ENCODE results near the gene CALML6.

DNA sequence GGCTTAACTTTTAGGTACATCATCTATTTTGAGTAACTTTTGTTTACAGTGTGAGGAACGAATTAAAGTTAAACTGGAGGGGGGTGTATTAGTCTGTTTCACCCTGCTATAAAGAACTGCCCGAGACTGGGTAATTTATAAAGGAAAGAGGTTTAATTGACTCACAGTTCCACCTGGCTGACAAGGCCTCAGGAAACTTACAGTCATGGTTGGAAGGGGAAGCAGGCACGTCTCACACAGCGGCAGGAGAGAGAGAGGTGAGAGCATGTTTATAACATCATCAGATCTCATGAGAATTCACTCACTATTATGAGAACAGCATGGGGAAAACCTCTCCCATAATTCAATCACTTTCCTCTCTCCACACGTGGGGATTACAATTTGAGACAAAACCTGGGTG lies 35.9 kb downstream of the CALML6 start:
- TF ChIP-seq POLR2A (IDR thresholded peaks at IDR 0.05) (no peak), EP300 (IDR thresholded peaks at IDR 0.05) (no peak)
- TF ChIP-seq, protein P1, sequence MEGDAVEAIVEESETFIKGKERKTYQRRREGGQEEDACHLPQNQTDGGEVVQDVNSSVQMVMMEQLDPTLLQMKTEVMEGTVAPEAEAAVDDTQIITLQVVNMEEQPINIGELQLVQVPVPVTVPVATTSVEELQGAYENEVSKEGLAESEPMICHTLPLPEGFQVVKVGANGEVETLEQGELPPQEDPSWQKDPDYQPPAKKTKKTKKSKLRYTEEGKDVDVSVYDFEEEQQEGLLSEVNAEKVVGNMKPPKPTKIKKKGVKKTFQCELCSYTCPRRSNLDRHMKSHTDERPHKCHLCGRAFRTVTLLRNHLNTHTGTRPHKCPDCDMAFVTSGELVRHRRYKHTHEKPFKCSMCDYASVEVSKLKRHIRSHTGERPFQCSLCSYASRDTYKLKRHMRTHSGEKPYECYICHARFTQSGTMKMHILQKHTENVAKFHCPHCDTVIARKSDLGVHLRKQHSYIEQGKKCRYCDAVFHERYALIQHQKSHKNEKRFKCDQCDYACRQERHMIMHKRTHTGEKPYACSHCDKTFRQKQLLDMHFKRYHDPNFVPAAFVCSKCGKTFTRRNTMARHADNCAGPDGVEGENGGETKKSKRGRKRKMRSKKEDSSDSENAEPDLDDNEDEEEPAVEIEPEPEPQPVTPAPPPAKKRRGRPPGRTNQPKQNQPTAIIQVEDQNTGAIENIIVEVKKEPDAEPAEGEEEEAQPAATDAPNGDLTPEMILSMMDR (IDR thresholded peaks at IDR 0.05): no peak
